IPS-20b (cell line): ENCODE measurements around the gene FMO5.
"Not testable (repeated sequence)": the region's sequence is repeated elsewhere in the genome, so short reads cannot be mapped to it uniquely, and the experiment has no call there.

Experiments
- H3K27ac ChIP-seq: one replicate; pipeline ENCODE4 v1.5.1; 2013; ENCODE audit warnings: low read length
- H3K27me3 ChIP-seq: 2 replicates; pipeline ENCODE4 v1.6.1; 2013; ENCODE audit warnings: mild to moderate bottlenecking, low read length, inconsistent platforms; ENCODE audit not compliant: insufficient read depth
- H3K36me3 ChIP-seq: 2 replicates; pipeline ENCODE4 v1.6.1; 2013; ENCODE audit warnings: low read depth, mild to moderate bottlenecking, inconsistent platforms, low read length, moderate library complexity; ENCODE audit not compliant: insufficient read depth
- H3K4me1 ChIP-seq: 2 replicates; pipeline ENCODE4 v1.6.1; 2013; ENCODE audit warnings: mild to moderate bottlenecking, control low read depth, inconsistent platforms, low read length, moderate library complexity; ENCODE audit not compliant: insufficient read depth
- H3K4me3 ChIP-seq: 2 replicates; pipeline ENCODE4 v1.5.1; 2013; ENCODE audit warnings: mild to moderate bottlenecking, low read length, inconsistent platforms
- H3K9ac ChIP-seq: 2 replicates; pipeline ENCODE4 v1.6.1; 2013; ENCODE audit warnings: low read depth, mild to moderate bottlenecking, inconsistent platforms, low read length, moderate library complexity
- H3K9me3 ChIP-seq: 2 replicates; pipeline ENCODE4 v1.6.1; 2013; ENCODE audit warnings: mild to moderate bottlenecking, low read depth, low read length, inconsistent platforms; ENCODE audit not compliant: insufficient read depth

FMO5 gene

DNA sequence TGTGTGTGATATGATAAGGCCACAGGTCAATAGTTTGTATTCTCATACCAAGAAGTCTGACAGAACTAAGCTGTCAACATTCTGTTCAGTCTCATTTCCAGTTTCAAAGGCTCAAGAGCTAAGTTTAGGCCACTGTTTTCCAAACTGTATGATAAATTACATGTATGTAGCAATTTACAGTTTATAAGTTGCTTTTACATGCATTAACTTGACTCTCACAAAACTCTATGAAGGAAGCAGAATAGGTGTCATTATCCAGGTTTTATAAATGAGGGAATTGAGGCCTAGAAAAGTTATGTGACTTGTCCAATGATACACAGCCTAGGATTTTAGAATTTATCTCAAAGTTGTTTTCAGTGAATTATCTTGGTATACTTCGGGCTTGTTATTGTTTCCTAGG is 23.4 kb downstream of the FMO5 start:
- H3K9me3 ChIP-seq: no peaks in the 10 kb centered on the region
- no peak overlapping the region for H3K9ac ChIP-seq
- no peaks in the 10 kb centered on the region for H3K36me3 ChIP-seq
- H3K4me1 ChIP-seq: no peaks in the 10 kb centered on the region
- no peak overlapping the region for H3K4me3 ChIP-seq
- H3K27me3 ChIP-seq: no peaks in the 10 kb centered on the region
- no peak overlapping the region for H3K27ac ChIP-seq

DNA sequence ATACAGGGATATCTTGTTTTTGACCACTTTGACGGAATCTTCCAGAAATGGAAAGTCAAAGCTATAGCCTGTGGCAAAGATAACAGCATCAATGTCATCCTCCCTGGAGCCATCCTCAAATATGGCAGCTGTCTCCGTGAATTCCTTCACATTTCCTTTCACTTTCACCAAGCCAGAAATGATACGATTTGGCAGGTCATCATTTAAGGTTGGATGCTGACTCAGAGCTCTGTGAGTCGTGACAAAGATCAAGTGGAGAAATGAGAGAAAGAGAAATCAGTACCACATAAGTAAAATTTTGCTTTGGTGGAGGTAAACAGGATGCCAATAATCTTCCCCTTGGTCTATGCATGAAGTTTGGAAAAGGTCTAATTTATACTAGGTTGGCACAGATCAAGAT is 23.9 kb downstream of the FMO5 start:
- Histone ChIP-seq H3K27me3 (no peaks in the 10 kb centered on the region), H3K27ac (no peak overlapping the region), H3K4me3 (no peak overlapping the region)

DNA sequence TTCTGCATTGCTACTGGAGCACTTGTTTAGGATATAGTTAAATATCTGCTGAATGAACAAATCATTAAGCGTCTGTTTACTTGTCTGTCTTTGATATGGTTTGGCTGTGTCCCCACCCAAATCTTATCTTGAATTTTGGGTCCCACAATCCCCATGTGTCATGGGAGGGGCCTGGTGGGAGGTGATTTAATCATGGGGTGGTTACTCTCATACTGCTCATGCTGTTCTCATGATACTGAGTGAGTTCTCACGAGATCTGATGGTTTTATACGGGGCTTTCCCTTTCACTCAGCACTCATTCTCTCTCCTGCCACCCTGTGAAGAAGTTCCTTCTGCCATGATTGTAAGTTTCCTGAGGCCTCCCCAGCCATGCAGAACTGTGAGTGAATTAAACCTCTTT is 27.8 kb downstream of the FMO5 start:
- H3K27ac ChIP-seq, H3K9ac ChIP-seq, H3K36me3 ChIP-seq, H3K4me1 ChIP-seq, H3K27me3 ChIP-seq, H3K9me3 ChIP-seq, H3K4me3 ChIP-seq: not testable (repeated sequence)

More for the DNA sequence above, 23.9 kb downstream of the FMO5 start:
- Histone ChIP-seq H3K4me1 (no peaks in the 10 kb centered on the region), H3K9ac (no peak overlapping the region), H3K9me3 (no peaks in the 10 kb centered on the region), H3K36me3 (no peaks in the 10 kb centered on the region)

DNA sequence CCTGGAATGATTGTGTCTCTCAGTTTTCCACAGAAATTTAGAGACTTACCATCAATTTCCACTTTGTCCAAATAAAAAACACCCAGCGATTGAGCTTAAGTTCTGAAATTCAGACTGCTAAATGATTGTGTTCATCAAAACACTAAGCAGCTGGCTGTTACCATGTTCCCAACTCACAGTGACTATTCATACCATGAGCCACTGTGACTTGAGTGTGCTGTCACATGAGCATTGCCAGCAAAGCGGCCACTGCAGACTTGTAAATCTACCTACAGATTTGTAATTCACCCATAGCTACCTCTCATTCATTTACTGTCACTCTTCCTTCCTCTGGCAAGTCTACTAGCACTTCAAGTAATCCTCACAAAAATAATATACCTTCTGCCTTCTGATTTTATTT is 35.6 kb downstream of the FMO5 start:
- H3K27me3 ChIP-seq: no peaks in the 10 kb centered on the region
- no peaks in the 10 kb centered on the region for H3K9me3 ChIP-seq
- H3K27ac ChIP-seq: no peak overlapping the region
- H3K36me3 ChIP-seq: no peaks in the 10 kb centered on the region
- H3K9ac ChIP-seq: no peak overlapping the region
- H3K4me1 ChIP-seq: peaks cover 11% of the 10 kb centered on the region; the same call in 1 of the 2 replicates
- H3K4me3 ChIP-seq: no peak overlapping the region

DNA sequence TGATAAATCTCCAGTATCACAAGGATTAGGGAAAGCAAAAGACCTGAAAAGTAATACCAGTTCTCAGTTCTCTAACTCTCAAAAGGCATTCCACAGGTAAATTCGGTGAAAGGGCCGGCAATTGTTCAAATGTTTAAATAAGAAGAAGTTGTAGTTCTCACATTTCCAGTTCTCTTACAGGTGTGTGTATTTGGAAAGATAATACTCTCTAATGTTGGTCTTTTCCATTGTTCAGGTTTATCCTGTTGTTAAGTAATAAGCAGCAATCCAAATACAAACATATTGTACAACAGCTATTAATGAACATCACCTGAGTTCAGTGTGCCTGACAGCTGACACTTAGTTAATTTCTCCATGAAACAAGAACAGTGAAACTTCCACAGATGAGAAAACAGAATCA is 39.7 kb downstream of the FMO5 start:
- H3K36me3 ChIP-seq: no peaks in the 10 kb centered on the region
- no peaks in the 10 kb centered on the region for H3K9me3 ChIP-seq
- H3K27ac ChIP-seq: no peak overlapping the region
- H3K27me3 ChIP-seq: no peaks in the 10 kb centered on the region
- H3K4me3 ChIP-seq: no peak overlapping the region
- H3K4me1 ChIP-seq: peaks cover 11% of the 10 kb centered on the region; the same call in 1 of the 2 replicates
- H3K9ac ChIP-seq: no peak overlapping the region

DNA sequence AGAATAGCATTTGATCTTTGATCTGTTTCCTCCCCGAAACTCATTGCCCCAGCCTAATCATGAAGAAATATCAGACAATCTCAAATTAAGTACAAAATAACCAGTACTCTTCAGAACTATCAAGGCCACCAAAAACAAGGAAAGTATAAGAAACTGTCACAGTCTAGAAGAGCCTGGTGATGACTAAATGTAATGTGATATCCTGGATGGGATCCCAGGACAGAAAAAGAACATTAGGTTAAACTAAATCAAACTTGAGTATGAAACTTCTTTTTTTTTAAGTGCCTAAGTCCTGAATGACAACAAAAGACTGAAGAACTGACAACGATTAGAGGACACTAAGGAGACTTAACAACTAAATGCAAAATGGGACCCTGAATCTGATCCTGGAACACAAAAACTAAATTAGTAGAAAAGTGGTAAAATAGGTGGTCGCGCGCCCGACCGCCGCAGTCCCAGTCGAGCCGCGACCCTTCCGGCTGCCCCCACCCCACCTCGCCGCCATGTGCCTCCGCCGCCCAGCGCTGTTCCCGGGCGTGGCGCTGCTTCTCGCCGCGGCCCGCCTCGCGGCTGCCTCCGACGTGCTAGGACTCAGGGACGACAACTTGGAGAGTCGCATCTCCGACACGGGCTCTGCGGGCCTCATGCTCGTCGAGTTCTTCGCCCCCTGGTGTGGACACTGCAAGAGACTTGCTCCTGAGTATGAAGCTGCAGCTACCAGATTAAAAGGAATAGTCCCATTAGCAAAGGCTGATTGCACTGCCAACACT is 47.3 kb downstream of the FMO5 start:
- H3K36me3 ChIP-seq: no peaks in the 10 kb centered on the region
- H3K9ac ChIP-seq: no peak overlapping the region
- no peak overlapping the region for H3K27ac ChIP-seq
- H3K9me3 ChIP-seq: no peaks in the 10 kb centered on the region
- H3K4me3 ChIP-seq: no peak overlapping the region
- H3K4me1 ChIP-seq: no peaks in the 10 kb centered on the region; the same call in none of the 2 replicates
- no peaks in the 10 kb centered on the region for H3K27me3 ChIP-seq

DNA sequence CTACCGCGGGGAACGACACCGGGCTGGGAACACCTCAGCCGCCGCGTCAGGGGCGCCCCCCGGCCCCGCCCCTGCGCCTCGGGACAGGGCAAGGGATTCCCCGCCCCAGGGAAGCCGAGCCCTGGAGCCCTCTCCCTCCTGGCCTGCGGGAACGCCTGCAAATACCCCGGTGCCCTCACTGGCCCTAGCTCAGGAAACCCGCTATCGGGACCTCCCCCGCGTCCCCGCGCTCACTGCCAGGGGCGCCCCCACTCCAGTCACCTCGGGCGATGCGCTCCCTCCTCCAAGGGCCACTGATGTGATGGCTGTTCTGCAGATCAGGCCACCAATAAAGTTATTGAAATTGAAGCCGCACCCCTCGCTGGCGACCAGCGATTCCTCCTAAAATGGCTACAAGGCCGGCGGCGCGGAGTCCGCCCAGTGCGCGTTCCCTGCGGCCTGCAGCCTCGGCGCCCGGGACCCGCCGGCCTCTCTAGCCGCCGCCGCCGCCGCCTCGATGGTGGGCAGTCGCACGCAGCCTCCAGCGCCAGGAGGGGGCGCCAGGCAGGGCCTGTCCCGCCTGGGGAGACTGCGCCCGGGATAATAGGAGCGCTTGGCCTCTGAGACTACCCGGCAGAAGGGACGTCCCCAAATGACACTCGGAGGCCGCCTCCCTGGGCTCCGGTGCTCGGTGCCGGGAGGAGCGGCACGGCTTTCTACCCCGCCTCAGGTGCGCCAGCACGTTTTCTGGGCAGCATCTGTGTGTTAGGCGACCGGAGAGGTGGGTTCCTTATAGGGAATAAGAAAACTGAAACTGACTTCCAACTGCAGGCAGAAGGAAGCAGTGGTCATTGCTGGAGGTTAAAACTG is 52.7 kb downstream of the FMO5 start, which contains the start of gene PRKAB2:
TSS of gene PRKAB2 (minus strand) at position 303 of the 849 bp plus-strand sequence. CDS start 326 bp downstream, outside the sequence.
- Histone ChIP-seq H3K27ac (peak within 1 kb of the TSS; percentile 53), H3K27me3 (no peaks in the 10 kb centered on the region), H3K4me1 (peaks cover 24% of the 10 kb centered on the region)

DNA sequence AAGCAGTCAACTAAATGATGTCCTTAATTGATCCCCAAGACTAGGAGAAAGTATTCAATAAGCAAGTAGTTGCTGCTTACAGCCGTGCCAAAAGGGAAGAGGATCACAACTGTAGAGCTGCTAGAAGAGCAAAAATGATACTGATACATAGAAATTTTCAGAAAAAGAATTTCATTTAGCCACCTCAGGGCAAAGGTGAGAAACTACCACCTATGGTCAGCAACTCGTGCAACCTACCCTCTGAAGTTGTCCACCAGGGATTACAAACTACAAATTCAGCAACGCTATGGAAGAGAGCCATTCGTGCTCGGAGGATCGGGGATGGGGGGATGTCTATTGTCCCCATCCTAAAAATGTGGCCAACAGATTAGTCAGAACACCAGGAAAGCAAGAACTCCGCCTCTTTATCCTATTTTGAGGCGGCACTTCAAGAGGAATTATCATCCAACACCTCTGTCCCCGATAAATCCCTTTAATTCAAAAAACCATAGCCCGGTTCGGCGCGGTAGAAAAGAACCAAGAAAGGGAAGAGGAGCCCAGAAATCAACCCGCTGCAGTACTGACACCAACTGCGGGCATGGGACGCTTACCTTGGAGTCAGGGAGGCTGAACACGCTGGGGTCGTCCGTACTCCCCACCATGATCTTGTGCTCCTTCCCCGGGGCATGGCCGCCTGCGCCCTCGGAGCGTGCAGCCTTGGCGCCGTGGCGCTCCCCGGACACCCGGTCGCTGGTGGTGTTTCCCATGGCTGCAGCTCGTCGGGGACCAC is 53.6 kb downstream of the FMO5 start:
- Histone ChIP-seq H3K36me3 (peaks cover 13% of the 10 kb centered on the region), H3K27me3 (no peaks in the 10 kb centered on the region), H3K4me1 (peaks cover 24% of the 10 kb centered on the region), H3K4me3 (peak overlapping the region; percentile 91), H3K9me3 (no peaks in the 10 kb centered on the region), H3K27ac (no peak overlapping the region), H3K9ac (peak overlapping the region; percentile 86)

More for the DNA sequence above, 52.7 kb downstream of the FMO5 start, which contains the start of gene PRKAB2:
- peak within 1 kb of the TSS; percentile 91 for H3K4me3 ChIP-seq
- H3K36me3 ChIP-seq: peaks cover 5% of the 10 kb centered on the region
- no peaks in the 10 kb centered on the region for H3K9me3 ChIP-seq
- peak within 1 kb of the TSS; percentile 86 for H3K9ac ChIP-seq

DNA sequence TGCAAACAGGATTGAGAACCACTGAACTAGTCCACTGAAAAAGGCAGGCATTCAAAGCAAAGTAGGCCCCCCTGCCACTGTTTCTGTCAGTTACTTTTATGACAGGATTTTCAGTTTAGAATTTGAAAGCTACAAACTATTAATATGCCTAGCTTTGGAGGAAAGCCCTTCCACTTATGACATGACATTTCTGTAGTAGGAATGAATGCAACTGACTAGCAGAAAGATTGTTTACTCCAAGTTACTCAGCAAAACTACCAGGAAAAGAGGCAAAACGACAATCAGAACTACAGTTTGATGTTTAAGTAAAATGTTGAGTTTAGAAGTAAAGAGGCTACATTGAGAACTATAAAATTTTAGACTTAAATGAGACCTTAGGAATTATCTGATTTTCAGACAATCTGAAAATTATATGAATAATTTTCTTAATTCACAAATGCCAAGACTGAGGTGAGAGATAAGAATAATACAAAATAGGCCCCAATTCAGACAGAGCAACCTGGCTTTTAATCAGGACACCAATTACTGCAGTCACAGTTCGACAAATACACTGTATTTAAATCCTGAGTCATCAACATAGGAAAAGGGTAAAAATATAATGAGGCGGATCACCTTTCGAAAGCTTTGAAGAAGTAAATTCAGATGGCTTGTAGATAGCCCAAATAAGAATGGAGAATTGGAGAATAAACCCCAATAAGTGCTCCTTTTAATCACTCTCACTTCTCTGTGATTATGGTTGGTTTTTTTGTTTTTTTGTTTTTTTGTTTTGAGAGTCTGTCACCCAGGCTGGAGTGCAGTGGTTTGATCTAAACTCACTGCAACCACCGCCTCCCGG is 55.1 kb downstream of the FMO5 start:
- Histone ChIP-seq H3K27ac (no peak overlapping the region), H3K9me3 (no peaks in the 10 kb centered on the region), H3K27me3 (no peaks in the 10 kb centered on the region), H3K9ac (peak overlapping the region; percentile 31; the same call in 1 of the 2 replicates), H3K4me1 (peaks cover 24% of the 10 kb centered on the region), H3K36me3 (peaks cover 27% of the 10 kb centered on the region), H3K4me3 (peak overlapping the region; percentile 91)

DNA sequence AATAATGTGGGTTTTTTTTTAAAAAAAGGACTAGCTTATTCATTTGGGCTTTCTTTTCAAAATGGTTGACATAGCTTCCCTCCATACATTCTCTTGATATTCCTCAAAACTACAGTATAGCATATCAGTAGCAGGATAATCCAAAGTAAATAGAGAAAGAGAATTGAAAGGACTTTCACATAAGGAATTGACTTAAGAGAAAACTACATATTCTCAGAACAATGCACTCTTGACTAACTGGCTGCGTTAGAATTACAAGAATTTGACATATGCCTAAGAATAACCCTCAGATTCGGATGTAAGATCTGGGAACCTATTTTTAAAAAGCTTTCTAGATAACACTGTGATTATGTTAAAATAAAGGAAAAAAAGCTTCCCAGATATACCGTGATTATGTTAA is 56.0 kb downstream of the FMO5 start:
- Histone ChIP-seq H3K27ac (no peak overlapping the region), H3K9me3 (no peaks in the 10 kb centered on the region), H3K36me3 (peaks cover 32% of the 10 kb centered on the region), H3K4me3 (peak overlapping the region; percentile 20; the same call in 1 of the 2 replicates), H3K27me3 (no peaks in the 10 kb centered on the region), H3K4me1 (peaks cover 24% of the 10 kb centered on the region), H3K9ac (no peak overlapping the region)
